ENCODE measurements around the gene DRAXIN.

Gene DRAXIN

DNA sequence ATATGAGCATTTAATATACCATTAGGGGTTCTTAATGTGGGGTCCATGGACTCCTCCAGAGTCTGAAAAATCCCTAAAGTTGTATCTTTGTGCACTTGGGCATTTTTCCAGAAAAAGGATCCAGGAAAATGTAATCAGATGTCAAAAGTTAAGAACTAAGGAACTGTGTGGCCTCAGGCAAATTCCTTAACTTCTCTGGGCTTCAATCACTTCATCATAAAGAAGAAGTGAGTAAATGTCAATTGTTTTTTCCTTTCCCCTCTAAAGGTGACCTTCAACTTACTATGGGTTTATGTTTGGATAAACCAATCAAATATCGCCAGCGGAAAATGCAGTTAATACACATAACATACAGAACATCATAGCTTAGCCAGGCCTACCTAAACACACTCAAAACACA is 13.1 kb upstream of the DRAXIN start:
- H3K27ac Mint-ChIP-seq, result no peak overlapping the region
- H3K4me3 Mint-ChIP-seq, result peak overlapping the region; percentile 50 to 81 (median 61)
- no peaks in the 10 kb centered on the region for H3K9me3 Mint-ChIP-seq
- TF ChIP-seq, protein P1, sequence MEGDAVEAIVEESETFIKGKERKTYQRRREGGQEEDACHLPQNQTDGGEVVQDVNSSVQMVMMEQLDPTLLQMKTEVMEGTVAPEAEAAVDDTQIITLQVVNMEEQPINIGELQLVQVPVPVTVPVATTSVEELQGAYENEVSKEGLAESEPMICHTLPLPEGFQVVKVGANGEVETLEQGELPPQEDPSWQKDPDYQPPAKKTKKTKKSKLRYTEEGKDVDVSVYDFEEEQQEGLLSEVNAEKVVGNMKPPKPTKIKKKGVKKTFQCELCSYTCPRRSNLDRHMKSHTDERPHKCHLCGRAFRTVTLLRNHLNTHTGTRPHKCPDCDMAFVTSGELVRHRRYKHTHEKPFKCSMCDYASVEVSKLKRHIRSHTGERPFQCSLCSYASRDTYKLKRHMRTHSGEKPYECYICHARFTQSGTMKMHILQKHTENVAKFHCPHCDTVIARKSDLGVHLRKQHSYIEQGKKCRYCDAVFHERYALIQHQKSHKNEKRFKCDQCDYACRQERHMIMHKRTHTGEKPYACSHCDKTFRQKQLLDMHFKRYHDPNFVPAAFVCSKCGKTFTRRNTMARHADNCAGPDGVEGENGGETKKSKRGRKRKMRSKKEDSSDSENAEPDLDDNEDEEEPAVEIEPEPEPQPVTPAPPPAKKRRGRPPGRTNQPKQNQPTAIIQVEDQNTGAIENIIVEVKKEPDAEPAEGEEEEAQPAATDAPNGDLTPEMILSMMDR (IDR thresholded peaks at IDR 0.05; ENCODE audit: unreplicated experiment in 3 of 3), result no peak
- peaks cover 10% of the 10 kb centered on the region for H3K4me1 Mint-ChIP-seq
- H3K27me3 Mint-ChIP-seq (ENCODE audit: low read depth), result peaks cover under 1% of the 10 kb centered on the region
- H3K36me3 Mint-ChIP-seq (ENCODE audit: low read depth), result peaks cover 17% of the 10 kb centered on the region

- Mint-ChIP-seq H3K4me1 (peaks cover 15% of the 10 kb centered on the region), H3K9me3 (no peaks in the 10 kb centered on the region), H3K4me3 (peak overlapping the region; percentile 85 to 87 (median 87)), H3K27ac (no peak overlapping the region), H3K27me3 (ENCODE audit: low read depth) (peaks cover 5% of the 10 kb centered on the region), H3K36me3 (ENCODE audit: low read depth) (peaks cover 10% of the 10 kb centered on the region)
- TF ChIP-seq, protein P1 (IDR thresholded peaks at IDR 0.05; ENCODE audit: unreplicated experiment in 3 of 3), result no peak
These were observed 11.0 kb upstream of the DRAXIN start for GRCh38 chr1:11680270-11681070.

- peaks cover 10% of the 10 kb centered on the region for H3K27me3 Mint-ChIP-seq (ENCODE audit: low read depth)
- peaks cover 4% of the 10 kb centered on the region for H3K36me3 Mint-ChIP-seq (ENCODE audit: low read depth)
- peak within 1 kb of the TSS; percentile 87 to 98 (median 94) for H3K4me3 Mint-ChIP-seq
- no peaks in the 10 kb centered on the region for H3K9me3 Mint-ChIP-seq
- TF ChIP-seq, protein P1 (IDR thresholded peaks at IDR 0.05; ENCODE audit: unreplicated experiment in 3 of 3), result no peak
- H3K27ac Mint-ChIP-seq, result peak within 1 kb of the TSS; percentile 59 to 88 (median 70)
- peaks cover 15% of the 10 kb centered on the region for H3K4me1 Mint-ChIP-seq
These were observed 10.3 kb upstream of the DRAXIN start, which contains the start of gene MAD2L2 for GRCh38 chr1:11681071-11681771. Gene MAD2L2 (minus strand): TSS chr1:11681148. CDS start chr1:11680601, 547 bp downstream.

DNA sequence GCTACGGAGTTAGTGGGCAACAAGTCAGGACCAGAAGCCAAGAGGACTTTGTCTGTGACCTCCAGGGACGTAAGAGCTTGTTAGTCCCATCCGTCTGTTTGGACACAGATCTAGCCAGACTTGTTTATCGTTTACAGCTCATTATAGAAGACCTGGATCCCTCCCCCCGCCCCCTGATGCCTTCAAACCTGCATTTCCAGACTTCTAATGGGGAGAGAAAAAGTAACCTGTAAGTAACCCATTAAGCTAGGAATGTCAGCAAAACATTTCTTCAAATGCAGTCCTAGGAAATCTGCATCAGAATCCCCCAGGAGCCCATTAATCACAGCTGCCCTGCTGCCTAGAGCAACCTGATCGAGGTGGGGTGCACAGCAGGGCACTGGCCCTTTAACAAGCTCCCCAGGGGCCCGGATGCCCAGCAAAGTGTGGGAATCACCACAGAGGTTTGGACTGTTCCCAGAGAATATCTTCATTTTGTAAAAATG is 9.2 kb upstream of the DRAXIN start:
- no peaks in the 10 kb centered on the region for H3K9me3 Mint-ChIP-seq
- H3K36me3 Mint-ChIP-seq (ENCODE audit: low read depth), result peaks cover 4% of the 10 kb centered on the region
- H3K4me3 Mint-ChIP-seq, result peak overlapping the region; percentile 85 to 98 (median 94)
- peaks cover 11% of the 10 kb centered on the region for H3K27me3 Mint-ChIP-seq (ENCODE audit: low read depth)
- H3K27ac Mint-ChIP-seq, result peak overlapping the region; percentile 52 to 68 (median 59)
- TF ChIP-seq, protein P1 (IDR thresholded peaks at IDR 0.05; ENCODE audit: unreplicated experiment in 3 of 3), result no peak
- peaks cover 15% of the 10 kb centered on the region for H3K4me1 Mint-ChIP-seq

GRCh38 chr1:11682799-11683198 is 8.7 kb upstream of the DRAXIN start:
- H3K4me1 Mint-ChIP-seq, result peaks cover 15% of the 10 kb centered on the region
- peak overlapping the region in 2 of 3 experiments; percentile 34 to 36 for H3K4me3 Mint-ChIP-seq
- peaks cover 16% of the 10 kb centered on the region for H3K27me3 Mint-ChIP-seq (ENCODE audit: low read depth)
- no peaks in the 10 kb centered on the region for H3K9me3 Mint-ChIP-seq
- H3K27ac Mint-ChIP-seq, result no peak overlapping the region
- H3K36me3 Mint-ChIP-seq (ENCODE audit: low read depth), result peaks cover 4% of the 10 kb centered on the region
- TF ChIP-seq, protein P1 (IDR thresholded peaks at IDR 0.05; ENCODE audit: unreplicated experiment in 3 of 3), result no peak
